Peyer's patch (tissue), 4 donors: ENCODE data around the gene ARL4A. TPM values are rescaled to one million over a fixed set of nuclear protein-coding genes. Genes with fewer than 3 reads are reported as not detected.

Source experiments
- DNase-seq, 3 donors: peaks; one replicate each; pipeline ENCODE4 v3.0.0-alpha.2; 2017 to 2019
- H3K27ac ChIP-seq, 4 donors: fragments of 200-600 bp; sonication (generic); one replicate each; pipeline ENCODE4 v1.5.1; 2016 to 2019
- H3K27me3 ChIP-seq, 2 donors: fragments of 200-600 bp; sonication (generic); one replicate each; pipeline ENCODE4 v1.5.1; 2019
- H3K36me3 ChIP-seq, 3 donors: fragments of 200-600 bp; sonication (generic); one replicate each; pipeline ENCODE4 v1.5.1; 2016 to 2019
- H3K4me1 ChIP-seq, 4 donors: fragments of 200-600 bp; sonication (generic); one replicate each; pipeline ENCODE4 v1.5.1; 2016 to 2019
- H3K4me3 ChIP-seq, 4 donors: fragments of 200-600 bp; sonication (generic); 1 replicate in 3 of 4; 2 replicates in 1 of 4; pipeline ENCODE4 v1.5.1; 2016 to 2019; ENCODE audit warnings: mild to moderate bottlenecking in 1 of 4
- H3K9me3 ChIP-seq, 4 donors: fragments of 200-600 bp; sonication (generic); one replicate each; pipeline ENCODE4 v1.5.1; 2016 to 2019; ENCODE audit warnings: mild to moderate bottlenecking in 1 of 4
- CTCF ChIP-seq, 6 experiments: fragments of 450-650 bp in 4 of 6; fragments of 200-600 bp in 2 of 6; sonication (generic) in 1 of 6; IDR thresholded peaks; one replicate each; pipeline ENCODE4 v1.5.1; 2017 to 2019; ENCODE audit warnings: antibody characterized with exemption in 6 of 6, mild to moderate bottlenecking in 3 of 6, moderate library complexity in 1 of 6
- POLR2A ChIP-seq, 2 donors: fragments of 450-650 bp; IDR thresholded peaks; one replicate each; pipeline ENCODE4 v1.5.1; 2017; ENCODE audit warnings: antibody characterized with exemption in 2 of 2, mild to moderate bottlenecking in 2 of 2, moderate library complexity in 2 of 2
- total RNA-seq, 4 donors: library from RNA; depleted of rRNA; stranded (reverse); fragments of >200 nt; gene quantifications; one replicate each; pipeline ENCODE4 v1.1.0, GENCODE V29; 2016

Gene ARL4A
- total RNA-seq, 4 donors from 2014 or later = 35.5 to 112 (median 85.6) TPM

GRCh38 chr7:12713625-12714378 lies 26.4 kb downstream of the ARL4A start:
- TF ChIP-seq CTCF (IDR thresholded peaks at IDR 0.05) (no peak), POLR2A (IDR thresholded peaks at IDR 0.05) (peak in 1 of 2 donors; percentile 29)
- H3K27ac ChIP-seq = peak overlapping the region in 3 of 4 donors; percentile 34 to 82 (median 77)
- H3K27me3 ChIP-seq = no peaks in the 10 kb centered on the region
- H3K36me3 ChIP-seq = no peaks in the 10 kb centered on the region
- no peak overlapping the region for H3K4me3 ChIP-seq
- peaks cover 0 to 48% (median 0%) of the 10 kb centered on the region in 4 donors for H3K4me1 ChIP-seq
- H3K9me3 ChIP-seq = no peaks in the 10 kb centered on the region
- no peak for DNase-seq

GRCh38 chr7:12714379-12714737 lies 26.9 kb downstream of the ARL4A start:
- Histone ChIP-seq H3K9me3 (no peaks in the 10 kb centered on the region), H3K36me3 (no peaks in the 10 kb centered on the region), H3K4me3 (no peak overlapping the region), H3K4me1 (peaks cover 0 to 54% (median 0%) of the 10 kb centered on the region in 4 donors), H3K27ac (peak overlapping the region in 3 of 4 donors; percentile 34 to 82 (median 77)), H3K27me3 (no peaks in the 10 kb centered on the region)
- DNase-seq = no peak
- TF ChIP-seq CTCF (IDR thresholded peaks at IDR 0.05) = no peak
- no peak for TF ChIP-seq POLR2A (IDR thresholded peaks at IDR 0.05)

GRCh38 chr7:12715372-12716133 lies 28.1 kb downstream of the ARL4A start:
- no peaks in the 10 kb centered on the region for H3K9me3 ChIP-seq
- H3K27me3 ChIP-seq = no peaks in the 10 kb centered on the region
- TF ChIP-seq CTCF (IDR thresholded peaks at IDR 0.05) = peak in 1 of 6 experiments; percentile 14
- TF ChIP-seq POLR2A (IDR thresholded peaks at IDR 0.05) = peak; percentile 76 to 92
- no peaks in the 10 kb centered on the region for H3K36me3 ChIP-seq
- H3K4me3 ChIP-seq = peak overlapping the region in 2 of 4 donors; percentile 25 to 36
- peak overlapping the region; percentile 29 to 87 (median 76) for H3K27ac ChIP-seq
- DNase-seq = peak; percentile 20 to 87 (median 73)
- H3K4me1 ChIP-seq = peaks cover 0 to 53% (median 0%) of the 10 kb centered on the region in 4 donors

- H3K9me3 ChIP-seq = no peaks in the 10 kb centered on the region
- DNase-seq = no peak
- H3K36me3 ChIP-seq = no peaks in the 10 kb centered on the region
- peaks cover 0 to 47% (median 0%) of the 10 kb centered on the region in 4 donors for H3K4me1 ChIP-seq
- H3K27me3 ChIP-seq = no peaks in the 10 kb centered on the region
- H3K4me3 ChIP-seq = no peak overlapping the region
- TF ChIP-seq POLR2A (IDR thresholded peaks at IDR 0.05) (no peak), CTCF (IDR thresholded peaks at IDR 0.05) (no peak)
- peak overlapping the region; percentile 29 to 87 (median 76) for H3K27ac ChIP-seq
Measured at GRCh38 chr7:12716134-12716681, 28.8 kb downstream of the ARL4A start.

GRCh38 chr7:12716722-12717121 lies 29.3 kb downstream of the ARL4A start:
- no peaks in the 10 kb centered on the region for H3K9me3 ChIP-seq
- no peak overlapping the region for H3K4me3 ChIP-seq
- peaks cover 0 to 46% (median 0%) of the 10 kb centered on the region in 4 donors for H3K4me1 ChIP-seq
- no peak for DNase-seq
- no peaks in the 10 kb centered on the region for H3K36me3 ChIP-seq
- H3K27ac ChIP-seq = peak overlapping the region in 3 of 4 donors; percentile 70 to 87 (median 82)
- no peaks in the 10 kb centered on the region for H3K27me3 ChIP-seq
- TF ChIP-seq POLR2A (IDR thresholded peaks at IDR 0.05) (no peak), CTCF (IDR thresholded peaks at IDR 0.05) (no peak)
